IPS DF 4.7 (cell line): ENCODE data around the gene DSEL.

Experiments
- DNase-seq: peaks from one replicate; pipeline ENCODE4 v3.0.0-alpha.2; 2013; ENCODE audit warnings: low spot score; ENCODE audit errors: extremely low read depth

Gene DSEL

DNA sequence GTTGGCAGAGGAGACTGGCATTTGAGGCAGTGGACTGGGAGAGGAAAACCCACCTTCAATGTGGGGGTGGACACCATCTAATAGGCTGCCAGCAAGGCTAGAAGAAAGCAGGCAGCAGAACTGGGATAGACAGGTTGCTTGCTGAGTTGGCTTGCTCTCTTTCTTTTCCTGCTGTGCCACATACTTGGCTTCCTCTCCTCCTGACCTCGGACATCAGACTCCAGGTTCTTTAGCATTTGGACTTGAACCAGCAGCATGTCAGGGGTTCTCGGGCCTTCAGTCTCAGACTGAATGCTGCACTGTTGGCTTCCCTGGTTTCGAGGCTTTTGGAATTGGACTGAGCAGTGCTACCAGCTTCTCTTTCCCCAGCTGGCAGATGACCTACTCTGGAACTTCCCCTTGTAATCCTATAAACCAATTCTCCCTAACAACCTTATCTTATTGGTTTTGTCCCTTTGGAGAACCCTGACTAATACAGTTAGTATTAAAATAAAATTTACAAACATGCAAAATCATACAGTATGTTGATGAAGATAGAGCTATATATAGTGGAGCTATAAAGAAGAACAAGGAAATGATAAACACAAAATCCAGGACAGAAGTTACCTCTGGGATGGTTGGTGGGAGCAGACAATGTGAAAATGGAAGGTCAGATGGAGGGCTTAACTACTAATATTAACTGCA is 15.9 kb downstream of the DSEL start:
- DNase-seq, result no peak

DNA sequence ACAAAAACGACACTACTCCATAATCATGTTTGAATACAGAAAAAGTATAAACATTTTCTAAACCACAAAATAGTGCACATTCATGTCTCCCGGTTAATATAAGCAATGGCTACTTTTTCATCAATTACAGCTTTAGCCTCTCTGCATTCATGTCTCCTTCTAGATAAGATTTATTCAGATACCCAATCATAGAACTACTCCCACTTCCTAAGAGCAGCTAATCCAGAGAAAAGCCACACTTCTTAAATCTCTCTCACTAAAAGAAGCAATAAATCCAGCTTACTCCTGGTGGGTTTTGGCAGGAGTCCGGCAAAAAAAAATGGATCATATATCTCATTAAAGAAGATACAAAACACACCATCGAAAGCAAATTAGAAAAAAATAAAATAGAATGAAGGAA is 20.1 kb downstream of the DSEL start:
- DNase-seq, result no peak

DNA sequence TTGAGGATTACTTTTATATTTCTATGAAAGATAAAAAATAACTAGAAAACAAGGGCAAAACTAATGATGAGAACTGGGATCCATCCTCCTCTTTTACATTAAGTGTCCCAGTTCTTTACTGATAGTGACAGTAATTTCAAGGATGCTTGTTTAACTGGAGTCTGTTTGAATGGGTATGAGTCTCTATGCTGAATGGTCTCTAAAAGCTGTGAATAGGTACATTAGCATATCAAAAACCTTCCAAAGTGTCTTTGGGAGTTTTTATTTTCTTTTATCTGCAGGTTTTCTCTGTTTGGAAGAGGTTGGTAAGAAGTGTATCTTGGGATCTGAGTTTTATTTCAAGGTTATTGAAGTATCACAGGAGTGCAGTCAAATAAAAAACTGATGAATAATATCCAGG is 30.0 kb downstream of the DSEL start:
- no peak for DNase-seq

DNA sequence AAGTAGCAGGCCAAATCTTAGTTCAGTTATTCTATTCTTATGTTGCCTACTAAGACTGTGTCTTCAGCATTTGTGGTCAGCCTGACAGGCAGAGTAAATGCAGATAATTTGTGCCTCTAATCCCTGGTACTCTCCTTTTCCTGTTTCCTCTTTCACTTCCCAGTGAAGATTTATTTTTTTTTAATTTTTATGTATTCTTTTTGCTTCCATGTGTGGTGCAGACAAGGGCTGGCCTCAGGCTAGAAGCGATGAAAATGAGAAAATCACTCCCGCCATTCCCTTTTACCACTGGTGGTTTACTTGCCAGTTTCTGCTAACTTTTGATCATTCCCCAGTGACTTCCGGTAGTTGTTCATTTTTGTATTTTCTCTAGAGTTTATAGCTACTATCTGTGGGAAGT is 30.9 kb downstream of the DSEL start:
- no peak for DNase-seq

DNA sequence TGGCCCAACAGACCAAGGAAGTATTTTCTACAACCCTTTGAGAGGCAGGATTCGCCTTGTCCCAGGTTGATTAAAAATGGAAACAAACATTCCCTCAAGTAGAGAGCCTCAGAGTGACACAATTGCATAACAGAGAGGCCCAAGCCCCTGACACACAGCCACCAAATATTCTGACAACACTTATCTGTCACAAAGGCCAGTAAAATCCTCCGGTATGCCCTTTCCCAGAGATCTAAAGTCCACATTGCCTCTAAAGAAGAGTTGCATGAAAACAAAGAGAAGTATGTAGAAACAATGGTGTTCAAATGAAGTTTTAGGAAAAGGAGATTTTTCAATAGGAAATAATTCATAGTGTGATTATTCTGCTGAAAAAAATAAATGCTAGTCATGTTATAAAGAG is 32.1 kb downstream of the DSEL start:
- no peak for DNase-seq

DNA sequence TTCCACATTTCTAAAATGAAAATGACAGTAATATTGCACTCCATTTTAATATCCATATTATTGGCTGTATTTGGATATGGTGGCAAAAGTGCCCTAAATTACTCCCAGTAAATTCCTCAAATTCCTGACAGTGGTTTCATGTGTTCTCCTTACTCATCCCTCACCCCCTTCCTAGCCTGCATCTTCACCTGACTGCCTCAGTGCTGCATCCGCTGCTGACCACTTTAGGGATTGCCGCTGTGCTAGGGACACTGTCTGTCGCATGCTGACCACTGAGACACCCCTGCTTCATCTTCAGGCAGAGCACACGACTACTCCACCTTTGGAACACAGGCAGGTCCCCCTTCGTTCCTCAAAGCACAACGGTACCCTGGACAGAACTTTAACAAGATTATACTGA is 32.6 kb downstream of the DSEL start:
- DNase-seq, result no peak

DNA sequence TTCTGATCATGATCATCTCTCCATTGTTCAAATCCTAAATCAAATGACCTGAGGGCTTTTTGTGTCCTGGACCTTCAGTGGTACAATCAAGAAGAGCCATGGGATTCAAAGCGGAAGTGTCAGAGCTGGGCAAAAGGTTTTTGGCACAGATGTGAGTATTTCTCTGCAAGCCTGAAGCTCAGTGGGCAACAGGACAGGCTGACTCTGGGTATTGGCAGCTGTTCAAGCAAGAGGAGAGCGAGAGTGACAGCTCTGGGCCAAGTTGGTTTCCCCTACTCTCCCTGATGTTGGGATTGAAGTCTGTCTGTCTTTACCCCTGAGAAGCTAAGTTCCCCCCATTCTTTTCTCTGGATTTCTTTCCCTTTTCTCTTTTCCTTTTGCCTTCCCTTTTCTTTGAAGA is 33.3 kb downstream of the DSEL start:
- no peak for DNase-seq

DNA sequence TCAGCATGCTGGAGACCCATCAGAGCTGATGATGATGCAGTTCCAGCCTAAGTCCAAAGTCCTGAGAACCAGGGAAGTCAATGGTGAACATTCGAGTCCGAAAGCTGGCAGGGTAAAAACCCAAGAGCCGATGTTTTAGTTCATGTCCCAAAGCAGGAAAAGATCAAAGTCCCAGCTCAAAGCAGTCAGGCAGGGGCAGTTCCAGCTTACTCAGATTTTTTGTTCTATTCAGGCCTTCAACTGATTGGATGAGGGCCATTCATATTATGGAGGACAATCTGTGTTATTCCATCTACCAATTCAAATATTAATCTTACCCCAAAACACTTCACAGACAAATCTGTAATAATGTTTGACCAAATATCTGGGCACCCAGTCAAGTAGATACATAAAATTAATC is 38.3 kb downstream of the DSEL start:
- no peak for DNase-seq

DNA sequence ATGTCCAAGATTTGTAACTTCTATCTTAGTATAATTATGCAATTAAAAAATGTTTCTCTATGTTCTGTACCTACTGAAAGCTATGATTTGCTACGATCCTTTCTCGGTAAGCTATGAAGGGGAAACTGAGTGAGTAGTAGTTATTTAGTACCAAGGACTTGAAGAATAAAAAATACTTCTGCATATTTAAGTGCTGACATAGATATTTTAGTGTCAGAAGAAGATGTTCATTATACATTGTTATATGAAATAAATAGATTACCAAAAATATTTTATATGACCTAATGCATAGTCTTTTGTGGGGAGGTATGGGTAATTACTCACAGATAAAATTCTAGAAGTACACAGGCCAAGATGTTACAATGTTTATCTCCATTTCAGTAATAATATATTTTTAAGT is 39.0 kb downstream of the DSEL start:
- DNase-seq, result no peak

DNA sequence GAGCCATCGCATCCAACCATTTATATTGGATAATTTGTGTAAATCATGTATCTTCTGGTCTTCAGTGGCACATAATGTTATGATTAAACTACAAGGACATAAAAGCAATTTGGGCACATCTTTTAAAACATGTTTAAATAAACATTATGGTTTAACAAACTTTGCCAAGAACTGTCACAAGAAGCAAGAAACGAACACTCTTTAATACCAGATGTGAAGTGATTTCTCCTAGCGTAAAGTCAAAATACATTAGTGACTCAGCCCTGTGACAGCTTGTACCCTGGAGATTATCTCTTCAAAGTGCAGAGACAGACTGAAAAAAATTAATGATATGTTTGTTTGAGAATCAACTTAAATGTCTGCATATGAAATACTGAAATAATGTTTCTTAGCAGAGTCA is 39.9 kb downstream of the DSEL start:
- DNase-seq, result no peak

DNA sequence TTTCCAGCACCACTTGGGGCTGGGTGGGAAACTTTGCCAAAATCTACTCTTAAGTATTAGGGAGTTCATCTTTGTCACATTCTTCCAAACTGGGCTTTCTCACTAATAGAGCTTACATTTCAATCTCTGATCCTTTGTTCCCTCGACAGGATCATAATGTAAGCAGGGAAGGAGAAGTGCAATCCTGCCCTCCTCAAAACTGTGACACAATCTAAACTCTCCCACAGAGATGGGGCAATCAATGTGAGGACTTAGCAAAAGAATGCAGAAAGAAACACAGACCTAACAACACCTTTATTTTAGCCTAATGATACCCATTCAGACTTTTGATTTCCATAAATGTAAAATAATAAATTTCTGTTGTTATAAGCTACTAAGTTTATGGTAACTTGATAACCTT is 40.8 kb downstream of the DSEL start:
- DNase-seq, result no peak

DNA sequence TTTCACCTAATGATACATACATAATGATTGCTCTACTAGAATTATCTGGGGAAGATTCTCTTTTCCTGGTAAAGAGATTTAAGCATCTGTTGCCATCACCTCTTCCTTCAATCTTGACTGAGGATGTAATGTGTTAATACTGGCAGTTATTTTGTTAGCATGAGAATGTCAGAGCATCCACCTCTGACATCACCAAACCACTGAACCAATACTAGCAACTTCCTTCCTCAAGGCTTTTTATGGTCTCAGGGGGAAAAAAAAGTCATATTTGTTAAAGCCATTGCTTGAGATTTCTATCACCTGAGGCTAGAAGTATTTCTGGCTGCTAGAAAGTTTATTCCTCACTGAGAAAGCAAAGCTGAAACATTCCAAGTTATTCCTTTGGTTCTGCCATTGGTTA is 48.5 kb downstream of the DSEL start:
- DNase-seq, result no peak

DNA sequence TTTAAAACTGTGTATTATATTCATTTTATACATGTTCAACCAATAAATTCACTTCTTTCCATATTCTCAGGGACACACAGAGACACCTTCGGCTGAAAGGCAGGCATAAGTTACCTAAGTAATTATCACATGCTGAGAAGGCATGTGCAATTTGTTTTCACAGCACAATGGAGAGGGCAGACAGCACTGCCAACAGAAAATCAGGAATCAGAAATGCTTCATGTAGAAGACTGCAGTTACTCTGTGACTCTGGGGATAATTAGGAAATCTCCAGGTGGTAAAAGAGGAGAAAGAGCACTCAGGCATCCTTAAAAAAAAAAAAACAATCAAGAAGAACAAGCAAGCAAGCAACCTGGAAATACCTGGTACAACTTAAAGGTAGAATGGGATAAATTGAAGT is 49.3 kb downstream of the DSEL start:
- DNase-seq, result no peak

DNA sequence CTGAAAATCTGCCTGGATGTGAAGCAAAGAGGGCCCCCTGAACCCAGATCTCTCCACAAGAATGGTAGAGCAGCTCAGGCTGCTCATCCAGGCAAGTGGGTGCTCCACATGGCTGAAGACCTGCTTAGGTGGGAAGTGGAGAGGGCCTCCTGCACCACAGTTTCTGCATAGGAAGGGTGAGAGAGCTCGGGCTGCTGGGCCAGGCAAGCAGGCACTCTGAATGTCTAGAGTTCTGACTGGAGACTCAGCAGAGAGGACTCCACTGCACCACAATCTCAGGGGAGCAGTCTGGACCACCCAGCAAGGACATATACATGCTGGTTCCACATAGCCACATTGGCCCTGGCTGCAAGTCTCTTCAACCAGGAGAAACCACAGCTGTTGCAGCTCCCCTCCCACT is 52.0 kb downstream of the DSEL start:
- DNase-seq, result no peak

DNA sequence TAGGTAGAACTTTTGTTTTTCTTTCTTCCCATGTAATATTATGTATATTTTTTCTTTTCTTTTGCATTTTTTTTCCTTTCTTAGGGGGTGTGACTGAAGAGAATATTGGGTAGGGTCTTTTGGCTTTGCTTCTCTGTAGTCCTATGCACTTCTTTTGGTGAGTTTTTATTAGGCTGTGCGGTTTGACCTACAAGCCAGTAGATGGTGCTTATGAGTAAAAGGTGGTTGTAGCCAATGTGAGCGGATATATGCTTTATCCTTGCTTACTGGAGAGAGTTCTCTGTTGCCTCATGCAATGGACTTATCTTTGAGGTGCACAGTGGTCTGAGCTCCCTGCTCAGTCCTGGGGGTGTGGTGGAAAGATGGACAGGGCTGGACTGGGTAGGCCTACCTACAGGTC is 52.7 kb downstream of the DSEL start:
- DNase-seq, result no peak

DNA sequence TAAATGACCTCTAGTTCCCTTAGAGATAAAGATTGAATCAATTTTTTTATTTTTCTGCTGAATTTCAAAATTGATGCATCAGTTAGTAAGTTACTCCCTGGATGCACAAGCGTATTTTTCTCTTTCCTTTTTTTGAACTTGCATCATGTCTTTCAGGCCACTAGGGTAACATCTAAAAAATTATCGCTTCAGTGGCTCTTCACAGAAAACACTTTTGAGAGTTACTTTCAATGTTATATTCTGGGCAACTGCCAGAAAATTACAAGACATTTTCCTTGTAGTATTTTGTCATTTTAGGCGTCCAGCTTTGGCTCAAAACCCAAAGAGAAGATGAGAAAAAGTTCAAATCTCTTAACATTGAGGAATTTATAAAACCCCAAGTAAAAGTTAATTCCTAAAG is 59.8 kb downstream of the DSEL start:
- no peak for DNase-seq
